ENCODE data around the gene CCNT1. TPM values are rescaled to one million over a fixed set of nuclear protein-coding genes. Genes with fewer than 3 reads are reported as not detected.

Gene CCNT1
- total and polyA plus RNA-seq, 2 of the 13 experiments (the other 11 are each of a cell fraction or from before 2014, with no cell fraction given) = 18.0 to 28.2 TPM

DNA sequence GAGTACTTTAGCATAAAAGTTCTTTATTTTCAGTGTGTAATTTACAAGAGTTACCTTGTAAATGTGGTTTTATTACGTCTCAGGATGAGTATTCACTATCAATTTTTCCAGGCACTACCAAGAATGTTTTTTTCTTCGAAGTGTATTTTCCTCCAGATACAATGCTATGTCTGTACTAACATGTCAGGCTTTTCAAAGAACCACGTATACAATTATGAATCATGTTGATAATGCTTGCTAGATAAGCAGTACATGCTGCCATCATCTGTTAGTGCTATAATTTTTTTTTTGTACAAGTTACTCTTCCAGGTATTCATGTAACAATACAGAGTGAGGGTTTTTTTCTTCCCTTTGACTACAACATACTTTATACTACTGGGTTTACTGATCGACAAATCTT lies 28.9 kb downstream of the CCNT1 start:
- POLR2A ChIA-PET = no interaction called here
- no peak overlapping the region for H3K4me3 ChIP-seq (replicated peaks in 1 of 3; ENCODE audit: insufficient read depth in 1 of 3, low read depth in 2 of 3, low read length in 3 of 3)
- peaks cover 0 to 17% of the 10 kb centered on the region in 2 experiments; a peak in 4 of 5 replicates for H3K36me3 ChIP-seq (replicated peaks in 1 of 2; ENCODE audit: control insufficient read depth in 1 of 2, insufficient read depth in 2 of 2, low read length in 2 of 2)
- WGBS (ENCODE audit: low lambda C conversion rate) = 95% methylated on average over 4 of the region's 4 CpGs
- peaks cover 19% of the 10 kb centered on the region for H3K4me1 ChIP-seq (ENCODE audit: insufficient read depth, low read length)
- no TSS peak for BruUV-seq (replicated peaks)
- no peak for ATAC-seq
- no peaks in the 10 kb centered on the region for H4K20me1 ChIP-seq (ENCODE audit: insufficient read depth, low read length)
- intact Hi-C loops (cut with micrococcal nuclease; ENCODE audit: unreplicated experiment) (no loop called here), in situ Hi-C loops (cut with HindIII; ENCODE audit: extremely low pct_ligation_motif_present, low pct_unique_long_range_greater_than_20kb) (no loop called here)
- TF ChIP-seq DMAP1 (CRISPR knock-in tag; IDR thresholded peaks at IDR 0.05) (no peak), ZNF777 (CRISPR knock-in tag; IDR thresholded peaks at IDR 0.05) (no peak), ZNF121 (CRISPR knock-in tag; IDR thresholded peaks at IDR 0.05) (no peak)
- TF ChIP-seq, protein P1, sequence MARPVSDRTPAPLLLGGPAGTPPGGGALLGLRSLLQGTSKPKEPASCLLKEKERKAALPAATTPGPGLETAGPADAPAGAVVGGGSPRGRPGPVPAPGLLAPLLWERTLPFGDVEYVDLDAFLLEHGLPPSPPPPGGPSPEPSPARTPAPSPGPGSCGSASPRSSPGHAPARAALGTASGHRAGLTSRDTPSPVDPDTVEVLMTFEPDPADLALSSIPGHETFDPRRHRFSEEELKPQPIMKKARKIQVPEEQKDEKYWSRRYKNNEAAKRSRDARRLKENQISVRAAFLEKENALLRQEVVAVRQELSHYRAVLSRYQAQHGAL (CRISPR knock-in tag; IDR thresholded peaks at IDR 0.05; ENCODE audit: not compliant biosample characterization) = no peak
- TF ChIP-seq, protein P2, sequence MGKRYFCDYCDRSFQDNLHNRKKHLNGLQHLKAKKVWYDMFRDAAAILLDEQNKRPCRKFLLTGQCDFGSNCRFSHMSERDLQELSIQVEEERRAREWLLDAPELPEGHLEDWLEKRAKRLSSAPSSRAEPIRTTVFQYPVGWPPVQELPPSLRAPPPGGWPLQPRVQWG (CRISPR knock-in tag; IDR thresholded peaks at IDR 0.05; ENCODE audit: borderline replicate concordance, low read depth) = no peak
- TF ChIP-seq, protein P3, sequence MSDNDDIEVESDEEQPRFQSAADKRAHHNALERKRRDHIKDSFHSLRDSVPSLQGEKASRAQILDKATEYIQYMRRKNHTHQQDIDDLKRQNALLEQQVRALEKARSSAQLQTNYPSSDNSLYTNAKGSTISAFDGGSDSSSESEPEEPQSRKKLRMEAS (IDR thresholded peaks at IDR 0.05) = no peak
- CTCF ChIA-PET (ENCODE audit: low intra/inter-chr PET ratio, low total read pairs) = no interaction called here
- no peaks in the 10 kb centered on the region for H3K9me3 ChIP-seq (ENCODE audit: low read length)
- no peak overlapping the region for H2AFZ ChIP-seq (ENCODE audit: low read length)
- no peak for DNase-seq (ENCODE audit: low spot score)
- no peak for FAIRE-seq
- no peaks in the 10 kb centered on the region for H3K27me3 ChIP-seq (ENCODE audit: control insufficient read depth in 1 of 2, insufficient read depth in 2 of 2, low read length in 2 of 2)
- no peak overlapping the region for H3K9ac ChIP-seq (ENCODE audit: insufficient read depth, low read depth, low read length)
- no peak overlapping the region for H3K4me2 ChIP-seq (ENCODE audit: low read depth, low read length)
- peaks cover 2% of the 10 kb centered on the region for H3K79me2 ChIP-seq (ENCODE audit: insufficient read depth, low read length)
- no peak overlapping the region for H3K27ac ChIP-seq (ENCODE audit: extremely low read length, insufficient read depth, low read length)

DNA sequence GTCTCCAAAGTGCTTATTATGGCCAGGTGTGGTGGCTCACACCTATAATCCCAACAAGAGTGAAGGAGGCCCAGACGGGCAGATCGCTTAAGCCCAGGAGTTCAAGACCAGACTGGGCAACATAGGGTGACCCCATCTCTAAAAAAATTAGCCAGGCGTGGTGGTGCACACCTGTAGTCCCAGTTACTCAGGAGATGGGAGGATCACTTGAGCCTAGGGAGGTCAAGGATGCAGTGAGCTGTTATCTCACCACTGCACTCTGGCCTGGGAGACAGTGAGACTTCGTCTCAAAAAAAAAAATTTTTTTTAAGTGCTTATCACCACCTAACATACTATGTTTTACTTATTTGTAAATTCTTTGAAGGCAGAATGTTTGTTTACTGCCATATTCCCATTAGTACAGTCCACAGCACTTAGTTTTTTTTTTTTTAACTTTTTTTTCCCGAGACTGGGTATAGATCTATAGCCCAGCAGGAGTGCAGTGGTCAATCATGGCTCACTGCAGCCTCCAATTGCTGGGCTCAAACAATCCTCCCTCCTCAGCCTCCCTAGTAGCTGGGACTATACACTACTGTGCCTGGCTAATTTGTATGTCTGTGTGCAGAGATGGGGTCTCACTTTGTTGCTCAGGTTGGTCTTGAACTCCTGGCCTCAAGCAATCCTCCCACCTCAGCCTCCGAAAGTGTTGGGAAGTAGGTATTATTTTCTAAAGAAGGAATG lies 29.7 kb downstream of the CCNT1 start:
- ChIA-PET POLR2A (no interaction called here), CTCF (ENCODE audit: low intra/inter-chr PET ratio, low total read pairs) (no interaction called here)
- intact Hi-C loops (cut with micrococcal nuclease; ENCODE audit: unreplicated experiment) = no loop called here
- FAIRE-seq = no peak
- Histone ChIP-seq H3K9ac (ENCODE audit: insufficient read depth, low read depth, low read length) (no peak overlapping the region), H3K36me3 (replicated peaks in 1 of 2; ENCODE audit: control insufficient read depth in 1 of 2, insufficient read depth in 2 of 2, low read length in 2 of 2) (peaks cover 0 to 11% of the 10 kb centered on the region in 2 experiments; a peak in 3 of 5 replicates), H3K4me3 (replicated peaks in 1 of 3; ENCODE audit: insufficient read depth in 1 of 3, low read depth in 2 of 3, low read length in 3 of 3) (no peak overlapping the region), H3K9me3 (ENCODE audit: low read length) (no peaks in the 10 kb centered on the region), H3K79me2 (ENCODE audit: insufficient read depth, low read length) (peaks cover 2% of the 10 kb centered on the region), H3K4me2 (ENCODE audit: low read depth, low read length) (no peak overlapping the region), H3K27ac (ENCODE audit: extremely low read length, insufficient read depth, low read length) (no peak overlapping the region), H3K4me1 (ENCODE audit: insufficient read depth, low read length) (peaks cover 17% of the 10 kb centered on the region), H3K27me3 (ENCODE audit: control insufficient read depth in 1 of 2, insufficient read depth in 2 of 2, low read length in 2 of 2) (no peaks in the 10 kb centered on the region; a peak in 1 of 5 replicates), H4K20me1 (ENCODE audit: insufficient read depth, low read length) (no peaks in the 10 kb centered on the region), H2AFZ (ENCODE audit: low read length) (no peak overlapping the region)
- WGBS (ENCODE audit: low lambda C conversion rate) = 93% methylated on average over 6 of the region's 6 CpGs
- in situ Hi-C loops (cut with HindIII; ENCODE audit: extremely low pct_ligation_motif_present, low pct_unique_long_range_greater_than_20kb) = no loop called here
- no TSS peak for BruUV-seq (replicated peaks)
- DNase-seq (ENCODE audit: low spot score) = no peak
- ATAC-seq = no peak
- TF ChIP-seq TBL1XR1 (IDR thresholded peaks at IDR 0.05; ENCODE audit: borderline replicate concordance, low read length, partially characterized antibody) (no peak), ZNF121 (CRISPR knock-in tag; IDR thresholded peaks at IDR 0.05) (0 out of 2 replicates have a peak, but pooled peaks have one; percentile 12), POLR2AphosphoS5 (IDR thresholded peaks at IDR 0.05; ENCODE audit: low read depth, low read length) (0 out of 2 replicates have a peak, but pooled peaks have one; percentile 34), TCF7L2 (IDR thresholded peaks at IDR 0.05; ENCODE audit: low read depth, low read length) (no peak), ZNF207 (IDR thresholded peaks at IDR 0.05; ENCODE audit: borderline replicate concordance) (no peak)
- TF ChIP-seq, protein P4, sequence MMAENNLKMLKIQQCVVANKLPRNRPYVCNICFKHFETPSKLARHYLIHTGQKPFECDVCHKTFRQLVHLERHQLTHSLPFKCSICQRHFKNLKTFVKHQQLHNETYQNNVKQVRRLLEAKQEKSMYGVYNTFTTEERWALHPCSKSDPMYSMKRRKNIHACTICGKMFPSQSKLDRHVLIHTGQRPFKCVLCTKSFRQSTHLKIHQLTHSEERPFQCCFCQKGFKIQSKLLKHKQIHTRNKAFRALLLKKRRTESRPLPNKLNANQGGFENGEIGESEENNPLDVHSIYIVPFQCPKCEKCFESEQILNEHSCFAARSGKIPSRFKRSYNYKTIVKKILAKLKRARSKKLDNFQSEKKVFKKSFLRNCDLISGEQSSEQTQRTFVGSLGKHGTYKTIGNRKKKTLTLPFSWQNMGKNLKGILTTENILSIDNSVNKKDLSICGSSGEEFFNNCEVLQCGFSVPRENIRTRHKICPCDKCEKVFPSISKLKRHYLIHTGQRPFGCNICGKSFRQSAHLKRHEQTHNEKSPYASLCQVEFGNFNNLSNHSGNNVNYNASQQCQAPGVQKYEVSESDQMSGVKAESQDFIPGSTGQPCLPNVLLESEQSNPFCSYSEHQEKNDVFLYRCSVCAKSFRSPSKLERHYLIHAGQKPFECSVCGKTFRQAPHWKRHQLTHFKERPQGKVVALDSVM (CRISPR knock-in tag; IDR thresholded peaks at IDR 0.05) = peak; percentile 81
